GM12878 (cell line): ENCODE measurements around the gene ZFP36. TPM values are rescaled to one million over a fixed set of nuclear protein-coding genes. Genes with fewer than 3 reads are reported as not detected.
A peak's percentile ranks its signal among the peaks of the same experiment; 100 is the strongest.

ENCODE experiments used
- CBX3 ChIP-seq: fragments of 200-600 bp; sonication (generic); IDR thresholded peaks from 2 replicates; pipeline ENCODE4 v1.6.1; 2016; ENCODE audit warnings: low read depth, borderline replicate concordance
- CEBPB ChIP-seq, 2 experiments: fragments of 150-350 bp in 1 of 2; IDR thresholded peaks; 2 replicates each; pipeline ENCODE4 v1.6.1; 2012 to 2014; ENCODE audit warnings: low read depth in 2 of 2, low read length in 2 of 2, borderline replicate concordance in 1 of 2, inconsistent platforms in 1 of 2
- IRF4 ChIP-seq: IDR thresholded peaks from 2 replicates; pipeline ENCODE4 v1.6.1; 2011; ENCODE audit warnings: low read depth, low read length
- KDM1A ChIP-seq: fragments of 200-600 bp; sonication (generic); IDR thresholded peaks from 2 replicates; pipeline ENCODE4 v1.6.1; 2016; ENCODE audit warnings: borderline replicate concordance
- MLLT1 ChIP-seq: fragments of 450-650 bp; IDR thresholded peaks from 2 replicates; pipeline ENCODE4 v1.6.1; 2016; ENCODE audit warnings: mild to moderate bottlenecking
- MYB ChIP-seq: fragments of 150-350 bp; IDR thresholded peaks from 2 replicates; pipeline ENCODE4 v1.6.1; 2014; ENCODE audit warnings: mild to moderate bottlenecking, low read depth, low read length, borderline replicate concordance
- MYC ChIP-seq: IDR thresholded peaks from 2 replicates; pipeline ENCODE4 v1.6.1; 2011; ENCODE audit warnings: mild to moderate bottlenecking, low read length, moderate library complexity, inconsistent platforms; ENCODE audit not compliant: insufficient read depth, insufficient replicate concordance, insufficient read length, severe bottlenecking
- PAX5 ChIP-seq: IDR thresholded peaks from 2 replicates; pipeline ENCODE4 v1.6.1; 2011; ENCODE audit warnings: low read depth, low read length, borderline replicate concordance
- PAX8 ChIP-seq: fragments of 450-650 bp; IDR thresholded peaks from 2 replicates; pipeline ENCODE4 v1.6.1; 2017; ENCODE audit warnings: mild to moderate bottlenecking, moderate library complexity
- SIN3A ChIP-seq: IDR thresholded peaks from 2 replicates; pipeline ENCODE4 v1.6.1; 2012; ENCODE audit warnings: low read depth, low read length, improper control_type of control experiment
- SREBF1 ChIP-seq: IDR thresholded peaks from 2 replicates; pipeline ENCODE4 v1.6.1; 2012; ENCODE audit warnings: mild to moderate bottlenecking, low read length
- SUPT20H ChIP-seq: IDR thresholded peaks from 2 replicates; pipeline ENCODE4 v1.6.1; 2011; ENCODE audit warnings: low read depth, mild to moderate bottlenecking, low read length, moderate library complexity, borderline replicate concordance; ENCODE audit not compliant: control insufficient read depth
- TCF12 ChIP-seq: IDR thresholded peaks from 2 replicates; pipeline ENCODE4 v1.6.1; 2011; ENCODE audit warnings: low read depth, mild to moderate bottlenecking, low read length
- TCF3 ChIP-seq: IDR thresholded peaks from 2 replicates; pipeline ENCODE4 v1.6.1; 2012; ENCODE audit warnings: low read depth, mild to moderate bottlenecking, low read length, borderline replicate concordance; ENCODE audit not compliant: insufficient read depth
- ZBTB40 ChIP-seq: fragments of 450-650 bp; IDR thresholded peaks from 2 replicates; pipeline ENCODE4 v1.6.1; 2016; ENCODE audit warnings: mild to moderate bottlenecking, moderate library complexity, borderline replicate concordance
- polyA plus RNA-seq, 11 experiments: library from polyadenylated mRNA; depleted of rRNA in 4 of 11; unstranded in 6 of 11; stranded (reverse) in 5 of 11; fragments of >200 nt; fragmentation: Nextera tagmentation in 4 of 11; fragmentation: Illumina TruSeq in 1 of 11; extraction: Ambion mirVana in 4 of 11; extraction: Trizol in 1 of 11; gene quantifications; 1 replicate in 1 of 11; 2 replicates in 10 of 11; pipeline versions ENCODE4 v1.2.1 to v1.2.3, GENCODE V29; 2011 to 2016; ENCODE audit warnings: inconsistent platforms in 2 of 11, missing spikeins in 2 of 11, low read depth in 1 of 11
- total RNA-seq, 4 experiments: library from RNA; depleted of rRNA in 3 of 4; stranded (reverse); fragments of >200 nt in 3 of 4; fragmentation: Illumina TruSeq in 1 of 4; extraction: Trizol in 1 of 4; gene quantifications; 2 replicates each; pipeline versions ENCODE4 v1.2.1 to v1.2.3, GENCODE V29; 2013 to 2021
- TF ChIP-seq, protein P1 (sequence below): fragments of 450-650 bp; formaldehyde crosslinking; IDR thresholded peaks from 2 replicates; pipeline ENCODE4 v1.4.0; 2022; ENCODE audit warnings: mild to moderate bottlenecking, moderate library complexity

The ZFP36 gene
- total and polyA plus RNA-seq, 10 of the 15 experiments (the other 5 are each of a cell fraction or from before 2014, with no cell fraction given): 5.3 to 55.0 (median 18.1) TPM

GRCh38 chr19:39412100-39412866 is 5.6 kb downstream of the ZFP36 start, which contains the start of gene PLEKHG2 (continued):
- peak; percentile 83 for TF ChIP-seq ZBTB40
- no peak for TF ChIP-seq PAX8
- peak; percentile 89; the same call in 1 of the 2 replicates for TF ChIP-seq TCF12
- TF ChIP-seq PAX5: 0 out of 2 replicates have a peak, but pooled peaks have one; percentile 21
- peak; percentile 61; the same call in 1 of the 2 replicates for TF ChIP-seq MYB
- TF ChIP-seq SUPT20H: no peak
- TF ChIP-seq CBX3: no peak
- TF ChIP-seq, protein P1, sequence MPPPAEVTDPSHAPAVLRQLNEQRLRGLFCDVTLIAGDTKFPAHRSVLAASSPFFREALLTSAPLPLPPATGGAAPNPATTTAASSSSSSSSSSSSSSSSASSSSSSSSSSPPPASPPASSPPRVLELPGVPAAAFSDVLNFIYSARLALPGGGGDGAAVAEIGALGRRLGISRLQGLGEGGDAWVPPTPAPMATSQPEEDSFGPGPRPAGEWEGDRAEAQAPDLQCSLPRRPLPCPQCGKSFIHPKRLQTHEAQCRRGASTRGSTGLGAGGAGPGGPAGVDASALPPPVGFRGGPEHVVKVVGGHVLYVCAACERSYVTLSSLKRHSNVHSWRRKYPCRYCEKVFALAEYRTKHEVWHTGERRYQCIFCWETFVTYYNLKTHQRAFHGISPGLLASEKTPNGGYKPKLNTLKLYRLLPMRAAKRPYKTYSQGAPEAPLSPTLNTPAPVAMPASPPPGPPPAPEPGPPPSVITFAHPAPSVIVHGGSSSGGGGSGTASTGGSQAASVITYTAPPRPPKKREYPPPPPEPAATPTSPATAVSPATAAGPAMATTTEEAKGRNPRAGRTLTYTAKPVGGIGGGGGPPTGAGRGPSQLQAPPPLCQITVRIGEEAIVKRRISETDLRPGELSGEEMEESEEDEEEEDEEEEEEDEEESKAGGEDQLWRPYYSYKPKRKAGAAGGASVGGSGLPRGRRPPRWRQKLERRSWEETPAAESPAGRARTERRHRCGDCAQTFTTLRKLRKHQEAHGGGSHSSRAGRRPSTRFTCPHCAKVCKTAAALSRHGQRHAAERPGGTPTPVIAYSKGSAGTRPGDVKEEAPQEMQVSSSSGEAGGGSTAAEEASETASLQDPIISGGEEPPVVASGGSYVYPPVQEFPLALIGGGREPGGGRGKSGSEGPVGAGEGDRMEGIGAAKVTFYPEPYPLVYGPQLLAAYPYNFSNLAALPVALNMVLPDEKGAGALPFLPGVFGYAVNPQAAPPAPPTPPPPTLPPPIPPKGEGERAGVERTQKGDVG (CRISPR knock-in tag): 0 out of 2 replicates have a peak, but pooled peaks have one; percentile 0
- peak; percentile 52; the same call in 1 of the 2 replicates for TF ChIP-seq SIN3A
- no peak for TF ChIP-seq MYC
- TF ChIP-seq CEBPB (IDR thresholded peaks at IDR 0.05; ENCODE audit: borderline replicate concordance in 1 of 2, low read depth in 2 of 2, low read length in 2 of 2): peak in 1 of 2 experiments; percentile 91; a peak in 2 of 4 replicates
- peak; percentile 40; the same call in 1 of the 2 replicates for TF ChIP-seq SREBF1
- peak; percentile 86; the same call in 1 of the 2 replicates for TF ChIP-seq TCF3
- peak; percentile 16; the same call in 1 of the 2 replicates for TF ChIP-seq MLLT1
- TF ChIP-seq KDM1A: no peak
- TF ChIP-seq IRF4: peak; percentile 55; the same call in 1 of the 2 replicates
